NCI-H526 treated with DMSO at 0.1 percent for 48 hours (cell line): Measurements from ENCODE around the gene PSME2.

ENCODE experiments used
- DNase-seq: peaks from one replicate; lab custom pipeline; 2025; lab: John Stamatoyannopoulos, UW

Gene PSME2

GRCh38 chr14:24093901-24094840 lies 52.2 kb downstream of the PSME2 start, which contains the start of gene PCK2:
TSS of gene PCK2 (plus strand) at chr14:24094311. CDS start at chr14:24094406, 95 bp downstream.
- DNase-seq = peak; percentile 61
